Kidney tubule cell (primary cell): ENCODE results near the gene C14orf132.
"Not testable (repeated sequence)": the region's sequence is repeated elsewhere in the genome, so short reads cannot be mapped to it uniquely, and the experiment has no call there.

ENCODE experiments used
- DNase-seq: peaks from one replicate; pipeline ENCODE4 v3.0.0-alpha.2; 2018; ENCODE audit warnings: low spot score

C14orf132 gene

GRCh38 chr14:96060186-96060933 is 21.2 kb downstream of the C14orf132 start:
- DNase-seq = no peak

- no peak for DNase-seq
Observed at GRCh38 chr14:96062010-96062409, 22.8 kb downstream of the C14orf132 start.

GRCh38 chr14:96062506-96062905 is 23.3 kb downstream of the C14orf132 start:
- no peak for DNase-seq

GRCh38 chr14:96064866-96065265 is 25.7 kb downstream of the C14orf132 start:
- no peak for DNase-seq

- no peak for DNase-seq
Observed at GRCh38 chr14:96065661-96066459, 26.7 kb downstream of the C14orf132 start.

- no peak for DNase-seq
Observed at GRCh38 chr14:96066976-96067375, 27.8 kb downstream of the C14orf132 start.

GRCh38 chr14:96067985-96068930 is 29.1 kb downstream of the C14orf132 start:
- DNase-seq = no peak

GRCh38 chr14:96069421-96069820 is 30.3 kb downstream of the C14orf132 start:
- DNase-seq = no peak

- no peak for DNase-seq
Observed at GRCh38 chr14:96071561-96071960, 32.4 kb downstream of the C14orf132 start.

GRCh38 chr14:96072076-96072475 is 32.9 kb downstream of the C14orf132 start:
- DNase-seq = no peak

GRCh38 chr14:96072746-96073145 is 33.6 kb downstream of the C14orf132 start:
- no peak for DNase-seq

GRCh38 chr14:96073260-96074039 is 34.3 kb downstream of the C14orf132 start:
- not testable (repeated sequence) for DNase-seq

GRCh38 chr14:96077983-96078624 is 38.9 kb downstream of the C14orf132 start:
- DNase-seq = no peak

- DNase-seq = no peak
Observed at GRCh38 chr14:96078625-96079016, 39.5 kb downstream of the C14orf132 start.

- no peak for DNase-seq
Observed at GRCh38 chr14:96079066-96079465, 39.9 kb downstream of the C14orf132 start.

GRCh38 chr14:96080571-96080970 is 41.4 kb downstream of the C14orf132 start:
- no peak for DNase-seq

GRCh38 chr14:96081224-96081623 is 42.1 kb downstream of the C14orf132 start:
- DNase-seq = no peak

GRCh38 chr14:96081767-96082400 is 42.7 kb downstream of the C14orf132 start:
- no peak for DNase-seq

GRCh38 chr14:96082420-96083300 is 43.5 kb downstream of the C14orf132 start:
- DNase-seq = no peak
